ENCODE results near the gene CHST13. TPM values are rescaled to one million over a fixed set of nuclear protein-coding genes. Genes with fewer than 3 reads are reported as not detected.

CHST13 gene
- total RNA-seq, 1 experiment from 2014 or later = not detected

GRCh38 chr3:126512026-126512425 is 11.9 kb upstream of the CHST13 start:
- Histone ChIP-seq H3F3A (ENCODE audit: low read length, unreplicated experiment) (no peaks in the 10 kb centered on the region), H3K4me2 (ENCODE audit: low read length) (no peak overlapping the region), H3K79me2 (ENCODE audit: low read length) (no peaks in the 10 kb centered on the region), H3K27me3 (ENCODE audit: low read length) (no peaks in the 10 kb centered on the region), H3K36me3 (ENCODE audit: low read depth, low read length) (no peaks in the 10 kb centered on the region), H3K4me3 (ENCODE audit: low read length) (no peak overlapping the region), H3K4me1 (ENCODE audit: insufficient read depth, low read length) (no peaks in the 10 kb centered on the region; the same call in 1 of the 2 replicates), H3K9me3 (ENCODE audit: low read length) (no peaks in the 10 kb centered on the region), H2AFZ (ENCODE audit: low read length) (no peak overlapping the region), H3K9me2 (replicated peaks; ENCODE audit: low read length) (no peaks in the 10 kb centered on the region), H3K27ac (ENCODE audit: low read length) (no peak overlapping the region), H3K9ac (ENCODE audit: low read length) (no peak overlapping the region), H4K20me1 (ENCODE audit: low read length) (no peaks in the 10 kb centered on the region)
- DNase-seq (no peak), ATAC-seq (no peak)
- CTCF ChIA-PET = no interaction called here
- no TSS peak for BruUV-seq (replicated peaks)
- no peak for TF ChIP-seq EZH2 (IDR thresholded peaks at IDR 0.05; ENCODE audit: low read length, unreplicated experiment)
- no peak for TF ChIP-seq EZH2phosphoT487 (IDR thresholded peaks at IDR 0.05; ENCODE audit: borderline replicate concordance, low read length)
- TF ChIP-seq CTCF (conservative IDR thresholded peaks at IDR 0.05; ENCODE audit: low read depth, low read length) = no peak
- intact Hi-C loops (cut with micrococcal nuclease) = no loop called here
- POLR2A ChIA-PET (ENCODE audit: unreplicated experiment) = no interaction called here

- H3K4me2 ChIP-seq (ENCODE audit: low read length) = no peak overlapping the region
- no peak overlapping the region for H3K27ac ChIP-seq (ENCODE audit: low read length)
- H3K36me3 ChIP-seq (ENCODE audit: low read depth, low read length) = no peaks in the 10 kb centered on the region
- ChIA-PET POLR2A (ENCODE audit: unreplicated experiment) (interaction anchor here (0.6 kb wide), 1 partner anchor 66 kb away, joined by 3 read pairs; no protein-coding TSS in a partner anchor), CTCF (no interaction called here)
- no peaks in the 10 kb centered on the region; the same call in 1 of the 2 replicates for H3K4me1 ChIP-seq (ENCODE audit: insufficient read depth, low read length)
- ATAC-seq (no peak), DNase-seq (no peak)
- H3F3A ChIP-seq (ENCODE audit: low read length, unreplicated experiment) = no peaks in the 10 kb centered on the region
- no peaks in the 10 kb centered on the region for H3K9me2 ChIP-seq (replicated peaks; ENCODE audit: low read length)
- H3K9ac ChIP-seq (ENCODE audit: low read length) = no peak overlapping the region
- no peaks in the 10 kb centered on the region for H3K27me3 ChIP-seq (ENCODE audit: low read length)
- no peak overlapping the region for H2AFZ ChIP-seq (ENCODE audit: low read length)
- no peaks in the 10 kb centered on the region for H3K9me3 ChIP-seq (ENCODE audit: low read length)
- BruUV-seq (replicated peaks) = no TSS peak
- H3K79me2 ChIP-seq (ENCODE audit: low read length) = no peaks in the 10 kb centered on the region
- H4K20me1 ChIP-seq (ENCODE audit: low read length) = no peaks in the 10 kb centered on the region
- intact Hi-C loops (cut with micrococcal nuclease) = no loop called here
- TF ChIP-seq EZH2 (IDR thresholded peaks at IDR 0.05; ENCODE audit: low read length, unreplicated experiment) (no peak), CTCF (conservative IDR thresholded peaks at IDR 0.05; ENCODE audit: low read depth, low read length) (no peak), EZH2phosphoT487 (IDR thresholded peaks at IDR 0.05; ENCODE audit: borderline replicate concordance, low read length) (no peak)
- no peak overlapping the region for H3K4me3 ChIP-seq (ENCODE audit: low read length)
Observed at GRCh38 chr3:126512916-126513650, 10.9 kb upstream of the CHST13 start.

GRCh38 chr3:126514161-126514560 is 9.8 kb upstream of the CHST13 start:
- H3K9me2 ChIP-seq (replicated peaks; ENCODE audit: low read length) = no peaks in the 10 kb centered on the region
- H2AFZ ChIP-seq (ENCODE audit: low read length) = no peak overlapping the region
- H3K27me3 ChIP-seq (ENCODE audit: low read length) = no peaks in the 10 kb centered on the region
- H4K20me1 ChIP-seq (ENCODE audit: low read length) = no peaks in the 10 kb centered on the region
- H3K27ac ChIP-seq (ENCODE audit: low read length) = no peak overlapping the region
- DNase-seq = no peak
- no peaks in the 10 kb centered on the region for H3F3A ChIP-seq (ENCODE audit: low read length, unreplicated experiment)
- ChIA-PET POLR2A (ENCODE audit: unreplicated experiment) (no interaction called here), CTCF (no interaction called here)
- H3K36me3 ChIP-seq (ENCODE audit: low read depth, low read length) = no peaks in the 10 kb centered on the region
- intact Hi-C loops (cut with micrococcal nuclease) = no loop called here
- no peak overlapping the region for H3K4me2 ChIP-seq (ENCODE audit: low read length)
- no peak overlapping the region for H3K4me3 ChIP-seq (ENCODE audit: low read length)
- TF ChIP-seq CTCF (conservative IDR thresholded peaks at IDR 0.05; ENCODE audit: low read depth, low read length) (no peak), EZH2 (IDR thresholded peaks at IDR 0.05; ENCODE audit: low read length, unreplicated experiment) (no peak), EZH2phosphoT487 (IDR thresholded peaks at IDR 0.05; ENCODE audit: borderline replicate concordance, low read length) (no peak)
- ATAC-seq = no peak
- no peaks in the 10 kb centered on the region for H3K9me3 ChIP-seq (ENCODE audit: low read length)
- no peaks in the 10 kb centered on the region for H3K79me2 ChIP-seq (ENCODE audit: low read length)
- H3K4me1 ChIP-seq (ENCODE audit: insufficient read depth, low read length) = no peaks in the 10 kb centered on the region
- BruUV-seq (replicated peaks) = no TSS peak
- H3K9ac ChIP-seq (ENCODE audit: low read length) = no peak overlapping the region
